Liver (tissue), 9 donors: ENCODE data around the gene DGKB. TPM values are rescaled to one million over a fixed set of nuclear protein-coding genes. Genes with fewer than 3 reads are reported as not detected.

Source experiments
- DNase-seq: peaks from one replicate; pipeline ENCODE4 v3.0.0-alpha.2; 2017; ENCODE audit warnings: low spot score
- H3K27ac ChIP-seq, 2 donors: one replicate each; pipeline ENCODE4 v1.7.0; 2013; ENCODE audit warnings: inconsistent platforms in 2 of 2, low read length in 2 of 2, control low read depth in 1 of 2, low read depth in 1 of 2, mild to moderate bottlenecking in 1 of 2
- H3K27me3 ChIP-seq, 4 donors: one replicate each; pipeline versions ENCODE4 v1.6.1 to v1.7.0; 2013; ENCODE audit warnings: low read length in 3 of 4, inconsistent platforms in 1 of 4, mild to moderate bottlenecking in 1 of 4, moderate library complexity in 1 of 4; ENCODE audit not compliant: control insufficient read depth in 4 of 4, insufficient read depth in 4 of 4
- H3K36me3 ChIP-seq, 4 donors: one replicate each; pipeline versions ENCODE4 v1.6.1 to v1.7.0; 2013; ENCODE audit warnings: low read length in 3 of 4, mild to moderate bottlenecking in 3 of 4, low read depth in 1 of 4, moderate library complexity in 1 of 4; ENCODE audit not compliant: control insufficient read depth in 4 of 4, insufficient read depth in 3 of 4
- H3K4me1 ChIP-seq, 4 donors: one replicate each; pipeline versions ENCODE4 v1.6.1 to v1.7.0; 2013; ENCODE audit warnings: low read length in 3 of 4, mild to moderate bottlenecking in 3 of 4, moderate library complexity in 1 of 4; ENCODE audit not compliant: control insufficient read depth in 4 of 4, insufficient read depth in 4 of 4
- H3K4me3 ChIP-seq, 3 donors: one replicate each; pipeline versions ENCODE4 v1.6.1 to v1.7.0; 2013; ENCODE audit warnings: low read length in 3 of 3, control low read depth in 1 of 3, low read depth in 1 of 3, mild to moderate bottlenecking in 1 of 3
- H3K9ac ChIP-seq, 2 donors: one replicate each; pipeline ENCODE4 v1.7.0; 2013; ENCODE audit warnings: low read length in 2 of 2, mild to moderate bottlenecking in 2 of 2, moderate library complexity in 2 of 2, control low read depth in 1 of 2, low read depth in 1 of 2
- H3K9me3 ChIP-seq, 4 donors: one replicate each; pipeline versions ENCODE4 v1.6.1 to v1.7.0; 2013; ENCODE audit warnings: low read length in 3 of 4; ENCODE audit not compliant: control insufficient read depth in 4 of 4
- CTCF ChIP-seq: fragments of 150-350 bp; IDR thresholded peaks from 2 replicates; pipeline ENCODE4 v1.5.1; 2017; ENCODE audit warnings: improper control_type of control experiment, low read depth, low read length; ENCODE audit not compliant: missing input control
- EGR1 ChIP-seq, 2 donors: IDR thresholded peaks; 2 replicates each; pipeline ENCODE4 v1.6.1; 2016 to 2018; ENCODE audit warnings: antibody characterized with exemption in 2 of 2, low read depth in 2 of 2
- FOXA1 ChIP-seq: IDR thresholded peaks from 2 replicates; pipeline ENCODE4 v1.6.1; 2016; ENCODE audit warnings: antibody characterized with exemption
- FOXA2 ChIP-seq: IDR thresholded peaks from 2 replicates; pipeline ENCODE4 v1.6.1; 2016; ENCODE audit warnings: antibody characterized with exemption
- GABPA ChIP-seq, 2 donors: IDR thresholded peaks in 1 of 2; conservative IDR thresholded peaks in 1 of 2; 2 replicates each; pipeline ENCODE4 v1.6.1; 2016; ENCODE audit warnings: antibody characterized with exemption in 2 of 2, mild to moderate bottlenecking in 1 of 2, moderate library complexity in 1 of 2
- HNF4A ChIP-seq, 2 donors: conservative IDR thresholded peaks; 2 replicates each; pipeline ENCODE4 v1.6.1; 2016; ENCODE audit warnings: antibody characterized with exemption in 2 of 2, mild to moderate bottlenecking in 2 of 2
- HNF4G ChIP-seq: IDR thresholded peaks from 2 replicates; pipeline ENCODE4 v1.6.1; 2016; ENCODE audit warnings: antibody characterized with exemption
- JUND ChIP-seq, 2 donors: IDR thresholded peaks; 2 replicates each; pipeline ENCODE4 v1.6.1; 2016; ENCODE audit warnings: antibody characterized with exemption in 2 of 2
- NR2F2 ChIP-seq: IDR thresholded peaks from 2 replicates; pipeline ENCODE4 v1.6.1; 2016; ENCODE audit warnings: antibody characterized with exemption
- RAD21 ChIP-seq, 2 donors: IDR thresholded peaks; 2 replicates each; pipeline ENCODE4 v1.6.1; 2016; ENCODE audit warnings: antibody characterized with exemption in 2 of 2, mild to moderate bottlenecking in 2 of 2
- REST ChIP-seq: IDR thresholded peaks from 2 replicates; pipeline ENCODE4 v1.6.1; 2016; ENCODE audit warnings: antibody characterized with exemption, mild to moderate bottlenecking
- RXRA ChIP-seq, 2 donors: IDR thresholded peaks; 2 replicates each; pipeline ENCODE4 v1.6.1; 2017 to 2018; ENCODE audit warnings: antibody characterized with exemption in 2 of 2, mild to moderate bottlenecking in 1 of 2
- SP1 ChIP-seq: IDR thresholded peaks from 2 replicates; pipeline ENCODE4 v1.6.1; 2018; ENCODE audit warnings: antibody characterized with exemption, mild to moderate bottlenecking
- TAF1 ChIP-seq: conservative IDR thresholded peaks from 2 replicates; pipeline ENCODE4 v1.6.1; 2016; ENCODE audit warnings: antibody characterized with exemption, mild to moderate bottlenecking
- YY1 ChIP-seq: IDR thresholded peaks from 2 replicates; pipeline ENCODE4 v1.6.1; 2016; ENCODE audit warnings: antibody characterized with exemption, mild to moderate bottlenecking
- WGBS: extraction: QIAGEN DNeasy Blood & Tissue Kit; methylation state at CpG from one replicate; pipeline ENCODE4 v1.1.7; 2013; 5-methylcytosine and 5-hydroxymethylcytosine counted together
- polyA plus RNA-seq, 2 donors: library from polyadenylated mRNA; stranded (reverse) in 1 of 2; unstranded in 1 of 2; fragments of 200-250 nt in 1 of 2; fragments of >200 nt in 1 of 2; fragmentation: Nextera tagmentation in 1 of 2; extraction: Ambion mirVana in 1 of 2; gene quantifications; one replicate each; pipeline versions ENCODE4 v1.2.1 to v1.2.3, GENCODE V29; 2013 to 2015
- total RNA-seq, 2 donors: library from RNA; depleted of rRNA; stranded (reverse); fragments of >200 nt; gene quantifications; one replicate each; pipeline ENCODE4 v1.2.3, GENCODE V29; 2014
- TF ChIP-seq, protein P1 (sequence below): IDR thresholded peaks from 2 replicates; pipeline ENCODE4 v1.6.1; 2016; ENCODE audit warnings: antibody characterized with exemption
- TF ChIP-seq, protein P2 (sequence below): IDR thresholded peaks from 2 replicates; pipeline ENCODE4 v1.6.1; 2016; ENCODE audit warnings: antibody characterized with exemption
- donor health status: healthy.
- donor health status: healthy.
- donor health status: healthy.
- donor health status: healthy.
- donor health status: healthy.

The DGKB gene
- total and polyA plus RNA-seq, 4 donors = 0.09 to 0.42 TPM; not detected in 2

- no peak for DNase-seq
- Histone ChIP-seq H3K27ac (no peak overlapping the region), H3K27me3 (no peaks in the 10 kb centered on the region), H3K4me1 (peaks cover 0 to 5% (median 0%) of the 10 kb centered on the region in 4 donors), H3K4me3 (no peak overlapping the region), H3K9ac (no peak overlapping the region), H3K9me3 (no peaks in the 10 kb centered on the region), H3K36me3 (no peaks in the 10 kb centered on the region)
- 83% methylated on average over 2 of the region's 2 CpGs for WGBS
- TF ChIP-seq, protein P1, sequence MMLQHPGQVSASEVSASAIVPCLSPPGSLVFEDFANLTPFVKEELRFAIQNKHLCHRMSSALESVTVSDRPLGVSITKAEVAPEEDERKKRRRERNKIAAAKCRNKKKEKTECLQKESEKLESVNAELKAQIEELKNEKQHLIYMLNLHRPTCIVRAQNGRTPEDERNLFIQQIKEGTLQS = no peak
- TF ChIP-seq TAF1 (no peak), FOXA1 (no peak), CTCF (no peak), RXRA (IDR thresholded peaks at IDR 0.05) (no peak), HNF4G (no peak), HNF4A (conservative IDR thresholded peaks at IDR 0.05) (no peak), GABPA (IDR thresholded peaks at IDR 0.05 in 1 of 2, conservative IDR thresholded peaks at IDR 0.05 in 1 of 2) (no peak), EGR1 (IDR thresholded peaks at IDR 0.05; ENCODE audit: low read depth in 2 of 2) (no peak), RAD21 (IDR thresholded peaks at IDR 0.05) (no peak), YY1 (no peak), SP1 (no peak), JUND (IDR thresholded peaks at IDR 0.05) (no peak), NR2F2 (no peak)
Measured at GRCh38 chr7:14503623-14504022, 398.9 kb downstream of the DGKB start.

DNA sequence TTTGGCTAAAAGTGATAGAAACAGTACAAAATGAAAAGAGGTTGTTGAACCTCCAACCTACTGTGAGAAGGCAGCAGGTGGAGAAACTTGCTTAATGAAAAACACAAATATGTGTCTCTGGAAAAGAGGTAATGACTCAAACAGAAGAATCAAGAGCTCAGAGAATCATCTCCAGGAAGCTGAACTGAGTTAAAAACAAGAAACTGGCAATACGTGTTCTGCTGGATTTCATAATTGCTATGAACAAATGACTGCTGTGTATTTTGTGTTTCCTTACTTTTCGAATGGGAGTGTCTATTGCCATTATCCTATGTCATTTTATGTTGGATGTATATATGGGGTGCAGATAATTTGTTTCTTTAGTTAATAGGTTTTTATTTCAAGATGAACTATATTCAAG is 401.1 kb downstream of the DGKB start:
- WGBS = 86% methylated on average over 2 of the region's 2 CpGs
- Histone ChIP-seq H3K4me3 (no peak overlapping the region), H3K4me1 (no peaks in the 10 kb centered on the region), H3K9me3 (no peaks in the 10 kb centered on the region), H3K27ac (no peak overlapping the region), H3K27me3 (no peaks in the 10 kb centered on the region), H3K36me3 (no peaks in the 10 kb centered on the region), H3K9ac (no peak overlapping the region)
- no peak for DNase-seq
- TF ChIP-seq RXRA (IDR thresholded peaks at IDR 0.05) (no peak), YY1 (no peak), FOXA2 (no peak), FOXA1 (no peak), SP1 (no peak)
- TF ChIP-seq, protein P2, sequence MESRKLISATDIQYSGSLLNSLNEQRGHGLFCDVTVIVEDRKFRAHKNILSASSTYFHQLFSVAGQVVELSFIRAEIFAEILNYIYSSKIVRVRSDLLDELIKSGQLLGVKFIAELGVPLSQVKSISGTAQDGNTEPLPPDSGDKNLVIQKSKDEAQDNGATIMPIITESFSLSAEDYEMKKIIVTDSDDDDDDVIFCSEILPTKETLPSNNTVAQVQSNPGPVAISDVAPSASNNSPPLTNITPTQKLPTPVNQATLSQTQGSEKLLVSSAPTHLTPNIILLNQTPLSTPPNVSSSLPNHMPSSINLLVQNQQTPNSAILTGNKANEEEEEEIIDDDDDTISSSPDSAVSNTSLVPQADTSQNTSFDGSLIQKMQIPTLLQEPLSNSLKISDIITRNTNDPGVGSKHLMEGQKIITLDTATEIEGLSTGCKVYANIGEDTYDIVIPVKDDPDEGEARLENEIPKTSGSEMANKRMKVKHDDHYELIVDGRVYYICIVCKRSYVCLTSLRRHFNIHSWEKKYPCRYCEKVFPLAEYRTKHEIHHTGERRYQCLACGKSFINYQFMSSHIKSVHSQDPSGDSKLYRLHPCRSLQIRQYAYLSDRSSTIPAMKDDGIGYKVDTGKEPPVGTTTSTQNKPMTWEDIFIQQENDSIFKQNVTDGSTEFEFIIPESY = no peak

DNA sequence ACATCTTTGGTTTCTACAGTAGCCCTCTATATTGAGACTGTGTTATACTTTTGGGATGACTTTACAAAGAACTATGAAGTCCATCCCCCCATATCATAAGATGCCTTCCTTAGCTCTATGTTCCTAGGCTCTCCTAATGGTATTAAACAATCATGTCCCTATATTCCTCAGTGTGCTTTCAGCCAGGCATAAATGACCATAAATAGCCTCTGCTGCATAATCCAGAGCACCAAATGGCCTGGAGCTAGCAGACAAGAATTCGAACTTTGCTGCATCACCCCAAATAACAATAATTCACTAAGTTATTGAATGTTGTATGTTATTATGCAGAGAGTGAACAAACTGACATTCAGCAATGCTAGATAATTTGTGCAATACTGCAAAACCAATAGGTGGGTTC is 405.2 kb downstream of the DGKB start:
- Histone ChIP-seq H3K9me3 (no peaks in the 10 kb centered on the region), H3K4me1 (peaks cover 0 to 4% (median 0%) of the 10 kb centered on the region in 4 donors), H3K9ac (no peak overlapping the region), H3K27ac (no peak overlapping the region), H3K36me3 (no peaks in the 10 kb centered on the region), H3K27me3 (no peaks in the 10 kb centered on the region), H3K4me3 (no peak overlapping the region)
- WGBS = 76% methylated on average over 1 of the region's 1 CpG
- no peak for DNase-seq
- TF ChIP-seq FOXA1 = no peak
- TF ChIP-seq RXRA (IDR thresholded peaks at IDR 0.05) = no peak
- TF ChIP-seq JUND (IDR thresholded peaks at IDR 0.05) = no peak
- no peak for TF ChIP-seq TAF1
- TF ChIP-seq GABPA (IDR thresholded peaks at IDR 0.05 in 1 of 2, conservative IDR thresholded peaks at IDR 0.05 in 1 of 2) = no peak
- TF ChIP-seq, protein P2 = no peak
- no peak for TF ChIP-seq RAD21 (IDR thresholded peaks at IDR 0.05)
- no peak for TF ChIP-seq HNF4G
- TF ChIP-seq EGR1 (IDR thresholded peaks at IDR 0.05; ENCODE audit: low read depth in 2 of 2) = no peak
- TF ChIP-seq NR2F2 = no peak
- no peak for TF ChIP-seq SP1
- no peak for TF ChIP-seq REST
